Fibroblast of lung (primary cell): ENCODE measurements around the gene LOXHD1. TPM values are rescaled to one million over a fixed set of nuclear protein-coding genes. Genes with fewer than 3 reads are reported as not detected.

Source experiments
- DNase-seq, 2 donors: peaks; one replicate each; pipeline versions ENCODE4 v3.0.0 to v3.0.0-alpha.2; 2010; ENCODE audit warnings: low read depth in 2 of 2
- H2AFZ ChIP-seq: 2 replicates; pipeline ENCODE4 v1.5.1; 2012; ENCODE audit warnings: low read length, control low read depth, inconsistent platforms
- H3K27ac ChIP-seq: 2 replicates; pipeline ENCODE4 v1.5.1; 2011; ENCODE audit warnings: low read length, control low read depth; ENCODE audit not compliant: insufficient read depth
- H3K27me3 ChIP-seq: 2 replicates; pipeline ENCODE4 v1.5.1; 2011; ENCODE audit warnings: mild to moderate bottlenecking, low read length; ENCODE audit not compliant: control insufficient read depth, insufficient read depth
- H3K36me3 ChIP-seq: 2 replicates; pipeline ENCODE4 v1.5.1; 2011; ENCODE audit warnings: low read length; ENCODE audit not compliant: control insufficient read depth, insufficient read depth
- H3K4me1 ChIP-seq: 2 replicates; pipeline ENCODE4 v1.5.1; 2011; ENCODE audit warnings: low read length; ENCODE audit not compliant: control insufficient read depth, insufficient read depth; ENCODE audit errors: extremely low read depth
- H3K4me2 ChIP-seq: 2 replicates; pipeline ENCODE4 v1.5.1; 2011; ENCODE audit warnings: low read length, control low read depth; ENCODE audit not compliant: insufficient read depth; ENCODE audit errors: extremely low read depth
- H3K4me3 ChIP-seq, 4 experiments: fragments of 200-600 bp in 1 of 4; sonication (generic) in 1 of 4; replicated peaks in 1 of 4; 2 replicates each; pipeline ENCODE4 v1.5.1; 2011 to 2016; ENCODE audit warnings: low read length in 4 of 4, low read depth in 3 of 4, mild to moderate bottlenecking in 3 of 4, control low read depth in 2 of 4, inconsistent platforms in 1 of 4, mixed read lengths in 1 of 4; ENCODE audit not compliant: insufficient read depth in 1 of 4; ENCODE audit errors: control extremely low read depth in 1 of 4
- H3K79me2 ChIP-seq: 2 replicates; pipeline ENCODE4 v1.5.1; 2012; ENCODE audit warnings: mild to moderate bottlenecking, low read length, inconsistent platforms; ENCODE audit not compliant: control insufficient read depth, insufficient read depth
- H3K9ac ChIP-seq: 2 replicates; pipeline ENCODE4 v1.5.1; 2011; ENCODE audit warnings: mild to moderate bottlenecking, low read length, control low read depth; ENCODE audit not compliant: insufficient read depth
- H3K9me3 ChIP-seq: 2 replicates; pipeline ENCODE4 v1.5.1; 2012; ENCODE audit warnings: low read depth, low read length; ENCODE audit not compliant: control insufficient read depth, insufficient read depth
- H4K20me1 ChIP-seq: 2 replicates; pipeline ENCODE4 v1.5.1; 2011; ENCODE audit warnings: low read length; ENCODE audit not compliant: control insufficient read depth, insufficient read depth; ENCODE audit errors: extremely low read depth
- CTCF ChIP-seq, 2 donors: IDR thresholded peaks in 1 of 2; conservative IDR thresholded peaks in 1 of 2; 1 replicate in 1 of 2; 2 replicates in 1 of 2; pipeline ENCODE4 v1.5.1; 2011 to 2012; ENCODE audit warnings: low read length in 2 of 2, control low read depth in 1 of 2, inconsistent platforms in 1 of 2, low read depth in 1 of 2, mild to moderate bottlenecking in 1 of 2
- EZH2 ChIP-seq: IDR thresholded peaks from 2 replicates; pipeline ENCODE4 v1.5.1; 2012; ENCODE audit warnings: low read length, control low read depth, mild to moderate bottlenecking; ENCODE audit errors: missing control alignments
- polyA plus RNA-seq, 2 donors: library from polyadenylated mRNA; depleted of rRNA in 1 of 2; stranded (reverse) in 1 of 2; unstranded in 1 of 2; fragments of >200 nt; gene quantifications; 2 replicates each; pipeline ENCODE4 v1.2.1, GENCODE V29; 2011 to 2012; ENCODE audit warnings: missing spikeins in 1 of 2
- total RNA-seq: library from RNA; depleted of rRNA; stranded (reverse); fragments of >200 nt; gene quantifications from 2 replicates; pipeline ENCODE4 v1.2.1, GENCODE V29; 2014

LOXHD1 gene
- total and polyA plus RNA-seq, 2 donors (not counting 1 experiment from before 2014, with no cell fraction given): not detected

DNA sequence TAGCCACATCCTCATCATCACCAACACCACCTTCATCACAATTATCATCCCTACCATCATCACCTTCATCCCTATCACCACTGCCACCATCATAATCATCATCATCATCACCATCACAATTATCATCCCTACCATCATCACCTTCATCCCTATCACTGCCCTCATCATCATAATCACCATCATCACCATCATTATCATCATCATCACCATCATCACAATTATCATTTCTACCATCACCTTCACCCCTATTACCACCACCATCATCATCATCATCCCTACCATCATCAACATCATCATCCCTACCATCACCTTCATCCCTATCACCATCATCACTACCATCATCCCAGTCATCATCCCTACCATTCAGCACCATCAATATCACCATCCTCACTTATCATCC is 140.5 kb downstream of the LOXHD1 start:
- DNase-seq: no peak
- Histone ChIP-seq H3K4me3 (no peak overlapping the region), H2AFZ (no peak overlapping the region), H3K4me1 (no peaks in the 10 kb centered on the region), H3K27me3 (no peaks in the 10 kb centered on the region), H3K9ac (no peak overlapping the region), H4K20me1 (no peaks in the 10 kb centered on the region), H3K36me3 (no peaks in the 10 kb centered on the region), H3K4me2 (no peak overlapping the region), H3K27ac (no peak overlapping the region), H3K79me2 (no peaks in the 10 kb centered on the region), H3K9me3 (no peaks in the 10 kb centered on the region)
- no peak for TF ChIP-seq EZH2
- no peak for TF ChIP-seq CTCF (conservative IDR thresholded peaks at IDR 0.05 in 1 of 2, IDR thresholded peaks at IDR 0.05 in 1 of 2; ENCODE audit: low read depth in 1 of 2, low read length in 2 of 2)

GRCh38 chr18:46510386-46510785 is 146.6 kb downstream of the LOXHD1 start:
- TF ChIP-seq CTCF (conservative IDR thresholded peaks at IDR 0.05 in 1 of 2, IDR thresholded peaks at IDR 0.05 in 1 of 2; ENCODE audit: low read depth in 1 of 2, low read length in 2 of 2) (no peak), EZH2 (no peak)
- Histone ChIP-seq H3K27ac (no peak overlapping the region), H3K4me2 (no peak overlapping the region), H4K20me1 (no peaks in the 10 kb centered on the region), H3K9me3 (no peaks in the 10 kb centered on the region), H2AFZ (no peak overlapping the region), H3K79me2 (no peaks in the 10 kb centered on the region), H3K4me3 (no peak overlapping the region), H3K4me1 (no peaks in the 10 kb centered on the region), H3K36me3 (no peaks in the 10 kb centered on the region), H3K9ac (no peak overlapping the region), H3K27me3 (no peaks in the 10 kb centered on the region)
- no peak for DNase-seq

DNA sequence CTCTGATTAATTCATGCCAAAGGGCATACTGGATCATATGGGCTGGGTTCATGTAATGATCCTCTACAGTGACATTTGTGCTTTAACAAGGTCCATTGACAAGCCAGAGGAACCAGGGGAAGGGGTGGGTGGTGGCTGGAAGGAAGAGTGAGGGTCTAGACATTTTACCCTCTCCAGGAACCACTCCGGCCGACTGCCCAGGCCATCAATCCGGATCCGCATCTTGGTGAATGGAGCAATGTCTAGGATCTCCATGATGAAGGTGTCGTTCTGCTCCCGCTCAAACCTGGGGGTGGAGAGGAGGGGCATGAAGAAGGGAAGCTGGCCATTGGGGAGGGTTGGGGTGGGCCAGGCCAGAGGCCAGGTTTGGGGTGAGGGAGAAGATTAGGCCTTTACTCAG is 147.5 kb downstream of the LOXHD1 start:
- no peaks in the 10 kb centered on the region for H3K36me3 ChIP-seq
- H3K9ac ChIP-seq: no peak overlapping the region
- H3K4me3 ChIP-seq: no peak overlapping the region
- no peaks in the 10 kb centered on the region for H3K27me3 ChIP-seq
- TF ChIP-seq EZH2 (no peak), CTCF (conservative IDR thresholded peaks at IDR 0.05 in 1 of 2, IDR thresholded peaks at IDR 0.05 in 1 of 2; ENCODE audit: low read depth in 1 of 2, low read length in 2 of 2) (no peak)
- no peaks in the 10 kb centered on the region for H4K20me1 ChIP-seq
- no peak overlapping the region for H3K27ac ChIP-seq
- H3K9me3 ChIP-seq: no peaks in the 10 kb centered on the region
- no peaks in the 10 kb centered on the region for H3K4me1 ChIP-seq
- H2AFZ ChIP-seq: no peak overlapping the region
- H3K4me2 ChIP-seq: no peak overlapping the region
- H3K79me2 ChIP-seq: no peaks in the 10 kb centered on the region
- no peak for DNase-seq
